ENCODE data around the gene C9.

- TF ChIP-seq CTCF (IDR thresholded peaks at IDR 0.05) (no peak), POLR2AphosphoS5 (IDR thresholded peaks at IDR 0.05; ENCODE audit: insufficient read depth in 1 of 2, low read depth in 1 of 2) (no peak), POLR2A (IDR thresholded peaks at IDR 0.05) (no peak)
Observed at GRCh38 chr5:39249564-39250274, 114.6 kb downstream of the C9 start.

Measured in vagina (tissue), 2 donors.